Activated B cell treated with CpG ODN at 0.5 μM for 24 hours (primary cell): ENCODE data around the gene WARS2. TPM values are rescaled to one million over a fixed set of nuclear protein-coding genes. Genes with fewer than 3 reads are reported as not detected.

Experiments
- ATAC-seq: fragments of 200-7000 bp; cut with Tn5 transposase; one replicate; pipeline ENCODE4 v1.10.0; 2021; ENCODE audit warnings: low read depth, mild to moderate bottlenecking, moderate library complexity
- CTCF ChIA-PET: fragments of 350-600 bp; sonication (Branson Sonifier 250); formaldehyde crosslinking; loops from one replicate; lab custom pipeline; 2021; ENCODE audit warnings: antibody characterized with exemption; lab: Charles Lee
- POLR2A ChIA-PET: fragments of 350-600 bp; sonication (Branson Sonifier 250); formaldehyde crosslinking; loops from one replicate; lab custom pipeline; 2021; ENCODE audit warnings: antibody characterized with exemption; lab: Charles Lee
- DNase-seq: peaks from one replicate; pipeline ENCODE4 v3.0.0; 2022
- H3K27ac Mint-ChIP-seq: one replicate; pipeline ENCODE4 v1.8.0; 2020; ENCODE audit warnings: mixed read lengths
- H3K27me3 Mint-ChIP-seq: one replicate; pipeline ENCODE4 v1.8.0; 2021; ENCODE audit warnings: mixed read lengths
- H3K36me3 Mint-ChIP-seq: one replicate; pipeline ENCODE4 v1.8.0; 2021; ENCODE audit warnings: low read depth, mixed read lengths
- H3K4me1 Mint-ChIP-seq: one replicate; pipeline ENCODE4 v1.8.0; 2021; ENCODE audit warnings: mixed read lengths
- H3K4me3 Mint-ChIP-seq: one replicate; pipeline ENCODE4 v1.8.0; 2020; ENCODE audit warnings: mild to moderate bottlenecking, mixed read lengths
- H3K9me3 Mint-ChIP-seq: one replicate; pipeline ENCODE4 v1.8.0; 2020; ENCODE audit warnings: mixed read lengths
- CTCF ChIP-seq: fragments of 200-600 bp; IDR thresholded peaks from one replicate; pipeline ENCODE4 v1.8.0; 2022; ENCODE audit warnings: antibody characterized with exemption, mild to moderate bottlenecking
- intact Hi-C: fragments of 100-400 bp; cut with micrococcal nuclease; formaldehyde crosslinking; loops from one replicate; pipeline ENCODE4 v1.15.1; 2024
- total RNA-seq: library from RNA; stranded (reverse); gene quantifications from 2 replicates; pipeline ENCODE4 v1.2.3, GENCODE V29; 2022

Gene WARS2
- total RNA-seq, 1 donor from 2014 or later = 15.1 TPM

GRCh38 chr1:119103764-119104163, 36.7 kb downstream of the WARS2 start:
- DNase-seq (no peak), ATAC-seq (no peak)
- no peaks in the 10 kb centered on the region for H3K27me3 Mint-ChIP-seq
- peaks cover 2% of the 10 kb centered on the region for H3K36me3 Mint-ChIP-seq
- CTCF ChIA-PET = no interaction called here
- TF ChIP-seq CTCF = no peak
- H3K9me3 Mint-ChIP-seq = no peaks in the 10 kb centered on the region
- H3K27ac Mint-ChIP-seq = no peak overlapping the region
- peaks cover 4% of the 10 kb centered on the region for H3K4me1 Mint-ChIP-seq
- no peak overlapping the region for H3K4me3 Mint-ChIP-seq
- intact Hi-C loops = no loop called here
- POLR2A ChIA-PET = no interaction called here

- H3K4me3 Mint-ChIP-seq = no peak overlapping the region
- H3K27me3 Mint-ChIP-seq = no peaks in the 10 kb centered on the region
- POLR2A ChIA-PET = no interaction called here
- TF ChIP-seq CTCF = no peak
- no peak overlapping the region for H3K27ac Mint-ChIP-seq
- ATAC-seq (no peak), DNase-seq (no peak)
- CTCF ChIA-PET = no interaction called here
- intact Hi-C loops = no loop called here
- peaks cover 2% of the 10 kb centered on the region for H3K36me3 Mint-ChIP-seq
- peaks cover 4% of the 10 kb centered on the region for H3K4me1 Mint-ChIP-seq
- no peaks in the 10 kb centered on the region for H3K9me3 Mint-ChIP-seq
These were observed 38.4 kb downstream of the WARS2 start for GRCh38 chr1:119102051-119102450.

GRCh38 chr1:119101563-119101962, 38.9 kb downstream of the WARS2 start:
- ChIA-PET POLR2A (no interaction called here), CTCF (no interaction called here)
- Mint-ChIP-seq H3K27me3 (no peaks in the 10 kb centered on the region), H3K9me3 (no peaks in the 10 kb centered on the region), H3K4me1 (peaks cover 4% of the 10 kb centered on the region), H3K27ac (no peak overlapping the region), H3K4me3 (no peak overlapping the region), H3K36me3 (peaks cover 2% of the 10 kb centered on the region)
- TF ChIP-seq CTCF = no peak
- no peak for ATAC-seq
- intact Hi-C loops = no loop called here
- no peak for DNase-seq

GRCh38 chr1:119099775-119100174, 40.7 kb downstream of the WARS2 start:
- Mint-ChIP-seq H3K9me3 (no peaks in the 10 kb centered on the region), H3K36me3 (peaks cover 2% of the 10 kb centered on the region), H3K27ac (no peak overlapping the region), H3K4me3 (no peak overlapping the region), H3K4me1 (peaks cover 4% of the 10 kb centered on the region), H3K27me3 (no peaks in the 10 kb centered on the region)
- intact Hi-C loops = no loop called here
- ATAC-seq = no peak
- ChIA-PET POLR2A (no interaction called here), CTCF (no interaction called here)
- no peak for DNase-seq
- no peak for TF ChIP-seq CTCF

- intact Hi-C loops = no loop called here
- TF ChIP-seq CTCF = no peak
- peaks cover 2% of the 10 kb centered on the region for H3K36me3 Mint-ChIP-seq
- no peak overlapping the region for H3K4me3 Mint-ChIP-seq
- DNase-seq (no peak), ATAC-seq (no peak)
- H3K4me1 Mint-ChIP-seq = peaks cover 4% of the 10 kb centered on the region
- ChIA-PET POLR2A (no interaction called here), CTCF (no interaction called here)
- H3K9me3 Mint-ChIP-seq = no peaks in the 10 kb centered on the region
- no peak overlapping the region for H3K27ac Mint-ChIP-seq
- no peaks in the 10 kb centered on the region for H3K27me3 Mint-ChIP-seq
These were observed 43.1 kb downstream of the WARS2 start for GRCh38 chr1:119097380-119097779.
